Left cardiac atrium (tissue), 4 donors: ENCODE measurements around the gene SH3TC2. TPM values are rescaled to one million over a fixed set of nuclear protein-coding genes. Genes with fewer than 3 reads are reported as not detected.

ENCODE experiments used
- ATAC-seq, 2 donors: fragments of 200-7000 bp; cut with Tn5 transposase; one replicate each; pipeline ENCODE4 v1.9.1; 2020; ENCODE audit warnings: mild to moderate bottlenecking in 2 of 2, moderate library complexity in 2 of 2
- DNase-seq: peaks from one replicate; pipeline ENCODE4 v3.0.0-alpha.2; 2020
- intact Hi-C, 2 donors: fragments of 100-400 bp; cut with DNase I; formaldehyde crosslinking; loops; one replicate each; pipeline versions ENCODE4 v1.14.1 to v1.15.1; 2022 to 2023
- total RNA-seq, 2 donors: library from RNA; stranded (reverse); fragmentation: NEBNext Ultra II Directional; extraction: Animal tissue kit (Norgen Biotek cat#: 25700); gene quantifications; one replicate each; pipeline ENCODE4 v1.2.1, GENCODE V29; 2021
- donor health status: DM: no; HTN: yes; CAD: no.
- donor health status: DM: no; HTN: yes; CAD: no; lungs with severe emphysema.
- donor health status: DM: yes; HTN: yes; CAD: no.
- donor health status: Dilated cardiomyopathy.

SH3TC2 gene
- total RNA-seq, 2 donors from 2014 or later, result 3.1 to 20.1 TPM

GRCh38 chr5:149012350-149012749 lies 50.5 kb downstream of the SH3TC2 start:
- no peak for DNase-seq
- intact Hi-C loops, result no loop called here
- ATAC-seq, result no peak

- intact Hi-C loops, result no loop called here
- DNase-seq, result no peak
- no peak for ATAC-seq
Measured at GRCh38 chr5:149011728-149012127, 51.1 kb downstream of the SH3TC2 start.

GRCh38 chr5:149011084-149011483 lies 51.8 kb downstream of the SH3TC2 start:
- ATAC-seq, result no peak
- intact Hi-C loops, result no loop called here
- no peak for DNase-seq

- DNase-seq, result no peak
- ATAC-seq, result no peak
- intact Hi-C loops, result loop anchor here in 1 of 2 donors (10.0 kb wide), 1 partner anchor 272 kb away; no protein-coding TSS in a partner anchor
Measured at GRCh38 chr5:149007174-149007573, 55.7 kb downstream of the SH3TC2 start.

GRCh38 chr5:149006426-149006825 lies 56.4 kb downstream of the SH3TC2 start:
- DNase-seq (no peak), ATAC-seq (no peak)
- intact Hi-C loops, result loop anchor here in 1 of 2 donors (10.0 kb wide), 1 partner anchor 272 kb away; no protein-coding TSS in a partner anchor

- no peak for ATAC-seq
- intact Hi-C loops, result loop anchor here in 1 of 2 donors (10.0 kb wide), 1 partner anchor 270 kb away; no protein-coding TSS in a partner anchor
- DNase-seq, result no peak
Measured at GRCh38 chr5:149005077-149005892, 57.6 kb downstream of the SH3TC2 start.

- DNase-seq, result no peak
- intact Hi-C loops, result loop anchor here in 1 of 2 donors (10.0 kb wide), 1 partner anchor 270 kb away; no protein-coding TSS in a partner anchor
- no peak for ATAC-seq
Measured at GRCh38 chr5:149004559-149004958, 58.3 kb downstream of the SH3TC2 start.

- intact Hi-C loops, result loop anchor here in 1 of 2 donors (10.0 kb wide), 1 partner anchor 268 kb away; no protein-coding TSS in a partner anchor
- DNase-seq (no peak), ATAC-seq (peak in 1 of 2 donors; percentile 22)
Measured at GRCh38 chr5:149002761-149003689, 59.8 kb downstream of the SH3TC2 start.

- intact Hi-C loops, result loop anchor here in 1 of 2 donors (10.0 kb wide), 1 partner anchor 267 kb away; no protein-coding TSS in a partner anchor
- peak; percentile 94 to 97 for ATAC-seq
- no peak for DNase-seq
Measured at GRCh38 chr5:149002053-149002452, 60.8 kb downstream of the SH3TC2 start.

GRCh38 chr5:149001162-149001561 lies 61.7 kb downstream of the SH3TC2 start:
- ATAC-seq (no peak), DNase-seq (no peak)
- intact Hi-C loops, result loop anchor here in 1 of 2 donors (10.0 kb wide), 1 partner anchor 266 kb away; no protein-coding TSS in a partner anchor

- intact Hi-C loops, result loop anchor here (10.0 kb wide), 1 partner anchor 265 kb away; no protein-coding TSS in a partner anchor
- ATAC-seq (no peak), DNase-seq (no peak)
Measured at GRCh38 chr5:148999741-149000140, 63.1 kb downstream of the SH3TC2 start.

- no peak for DNase-seq
- intact Hi-C loops, result loop anchor here in 1 of 2 donors (10.0 kb wide), 1 partner anchor 263 kb away; no protein-coding TSS in a partner anchor
- peak in 1 of 2 donors; percentile 39 for ATAC-seq
Measured at GRCh38 chr5:148998174-148998797, 64.6 kb downstream of the SH3TC2 start.

- ATAC-seq, result no peak
- no peak for DNase-seq
- intact Hi-C loops, result loop anchor here in 1 of 2 donors (10.0 kb wide), 1 partner anchor 261 kb away; no protein-coding TSS in a partner anchor
Measured at GRCh38 chr5:148996270-148996669, 66.6 kb downstream of the SH3TC2 start.

GRCh38 chr5:148995791-148996190 lies 67.1 kb downstream of the SH3TC2 start:
- DNase-seq (no peak), ATAC-seq (no peak)
- intact Hi-C loops, result loop anchor here in 1 of 2 donors (10.0 kb wide), 1 partner anchor 261 kb away; no protein-coding TSS in a partner anchor

- ATAC-seq, result no peak
- DNase-seq, result no peak
- intact Hi-C loops, result loop anchor here in 1 of 2 donors (10.0 kb wide), 1 partner anchor 259 kb away; no protein-coding TSS in a partner anchor
Measured at GRCh38 chr5:148993283-148993936, 69.5 kb downstream of the SH3TC2 start.

GRCh38 chr5:148992265-148992664 lies 70.6 kb downstream of the SH3TC2 start:
- ATAC-seq (no peak), DNase-seq (no peak)
- intact Hi-C loops, result loop anchor here in 1 of 2 donors (10.0 kb wide), 1 partner anchor 257 kb away; no protein-coding TSS in a partner anchor

- intact Hi-C loops, result loop anchor here in 1 of 2 donors (10.0 kb wide), 1 partner anchor 257 kb away; no protein-coding TSS in a partner anchor
- ATAC-seq (no peak), DNase-seq (no peak)
Measured at GRCh38 chr5:148991566-148991965, 71.3 kb downstream of the SH3TC2 start.

GRCh38 chr5:148990817-148991216 lies 72.0 kb downstream of the SH3TC2 start:
- intact Hi-C loops, result loop anchor here in 1 of 2 donors (10.0 kb wide), 1 partner anchor 256 kb away; no protein-coding TSS in a partner anchor
- DNase-seq (no peak), ATAC-seq (no peak)
